Gastroesophageal sphincter (tissue), 4 donors: ENCODE results near the gene AGL. TPM values are rescaled to one million over a fixed set of nuclear protein-coding genes. Genes with fewer than 3 reads are reported as not detected.
A peak's percentile ranks its signal among the peaks of the same experiment; 100 is the strongest.
"Not testable (repeated sequence)": the region's sequence is repeated elsewhere in the genome, so short reads cannot be mapped to it uniquely, and the experiment has no call there.

Source experiments
- ATAC-seq: fragments of 150-250 bp; one replicate; pipeline ENCODE4 v1.9.1; 2016; ENCODE audit warnings: mild to moderate bottlenecking, moderate library complexity
- H3K27ac ChIP-seq, 4 donors: fragments of 200-600 bp; sonication (generic) in 3 of 4; 1 replicate in 3 of 4; 2 replicates in 1 of 4; pipeline ENCODE4 v1.5.1; 2016 to 2019
- H3K27me3 ChIP-seq: fragments of 200-600 bp; sonication (generic); one replicate; pipeline ENCODE4 v1.5.1; 2019
- H3K36me3 ChIP-seq, 2 donors: fragments of 200-600 bp; sonication (generic); one replicate each; pipeline ENCODE4 v1.5.1; 2019; ENCODE audit warnings: control low read depth in 1 of 2
- H3K4me1 ChIP-seq, 3 donors: fragments of 200-600 bp; sonication (generic); 1 replicate in 2 of 3; 2 replicates in 1 of 3; pipeline ENCODE4 v1.5.1; 2016 to 2019; ENCODE audit warnings: control low read depth in 2 of 3
- H3K4me3 ChIP-seq, 2 donors: fragments of 200-600 bp; sonication (generic); one replicate each; pipeline ENCODE4 v1.5.1; 2019; ENCODE audit warnings: mild to moderate bottlenecking in 1 of 2, moderate library complexity in 1 of 2
- H3K9me3 ChIP-seq, 3 donors: fragments of 200-600 bp; sonication (generic); one replicate each; pipeline ENCODE4 v1.5.1; 2017 to 2019; ENCODE audit warnings: control low read depth in 2 of 3
- EP300 ChIP-seq: sonication (generic); formaldehyde crosslinking; IDR thresholded peaks from one replicate; pipeline ENCODE4 v1.6.1; 2017; ENCODE audit warnings: antibody characterized with exemption, mild to moderate bottlenecking
- POLR2A ChIP-seq, 2 donors: fragments of 450-650 bp; IDR thresholded peaks; one replicate each; pipeline ENCODE4 v1.6.1; 2017; ENCODE audit warnings: antibody characterized with exemption in 2 of 2, mild to moderate bottlenecking in 2 of 2, moderate library complexity in 1 of 2
- POLR2AphosphoS5 ChIP-seq: sonication (generic); formaldehyde crosslinking; IDR thresholded peaks from one replicate; pipeline ENCODE4 v1.6.1; 2017; ENCODE audit warnings: antibody characterized with exemption
- WGBS, 2 donors: methylation state at CpG; one replicate each; pipeline ENCODE4 v1.1.5; 2018; ENCODE audit warnings: low coverage in 1 of 2; 5-methylcytosine and 5-hydroxymethylcytosine counted together
- total RNA-seq, 4 donors: library from RNA; depleted of rRNA; stranded (reverse); fragments of >200 nt; gene quantifications; one replicate each; pipeline ENCODE4 v1.1.0, GENCODE V29; 2016
- TF ChIP-seq, protein P1 (sequence below), 4 experiments: fragments of 200-600 bp in 2 of 4; fragments of 450-650 bp in 2 of 4; sonication (generic) in 1 of 4; IDR thresholded peaks; one replicate each; pipeline ENCODE4 v1.5.1; 2017 to 2019; ENCODE audit warnings: antibody characterized with exemption in 4 of 4, mild to moderate bottlenecking in 2 of 4, moderate library complexity in 2 of 4

The AGL gene
- total RNA-seq, 4 donors from 2014 or later = 62.9 to 131 (median 119) TPM

DNA sequence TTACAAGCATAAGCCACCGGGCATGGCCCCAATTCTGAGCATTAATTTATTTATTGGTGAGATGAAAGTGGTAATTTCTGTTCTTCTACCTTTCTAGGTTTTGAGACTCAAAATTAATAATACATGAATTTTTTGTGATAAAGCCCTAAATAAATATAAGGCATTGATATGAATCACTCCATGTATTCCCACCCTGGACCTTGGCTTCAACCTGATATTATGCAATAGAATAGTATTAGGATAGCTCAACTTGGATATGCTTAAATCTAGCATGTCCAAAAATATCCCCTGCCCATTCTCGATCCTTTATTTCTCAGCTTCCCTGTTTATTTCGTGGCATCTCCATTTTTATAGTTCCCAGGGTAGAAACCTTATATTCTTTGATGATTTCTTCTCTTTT is 2.5 kb downstream of the AGL start:
- Histone ChIP-seq H3K9me3 (no peaks in the 10 kb centered on the region), H3K27ac (peak overlapping the region in 2 of 4 donors; percentile 93 to 95), H3K27me3 (no peaks in the 10 kb centered on the region), H3K4me1 (peaks cover 7 to 60% (median 11%) of the 10 kb centered on the region in 3 donors), H3K36me3 (peaks cover 0 to 26% of the 10 kb centered on the region in 2 donors), H3K4me3 (peak overlapping the region; percentile 72 to 83)
- TF ChIP-seq POLR2AphosphoS5 = peak; percentile 31
- no peak for TF ChIP-seq POLR2A (IDR thresholded peaks at IDR 0.05)
- WGBS, 2 donors = 44 to 76% methylated on average over 2 to 3 of the region's 3 CpGs
- no peak for ATAC-seq

DNA sequence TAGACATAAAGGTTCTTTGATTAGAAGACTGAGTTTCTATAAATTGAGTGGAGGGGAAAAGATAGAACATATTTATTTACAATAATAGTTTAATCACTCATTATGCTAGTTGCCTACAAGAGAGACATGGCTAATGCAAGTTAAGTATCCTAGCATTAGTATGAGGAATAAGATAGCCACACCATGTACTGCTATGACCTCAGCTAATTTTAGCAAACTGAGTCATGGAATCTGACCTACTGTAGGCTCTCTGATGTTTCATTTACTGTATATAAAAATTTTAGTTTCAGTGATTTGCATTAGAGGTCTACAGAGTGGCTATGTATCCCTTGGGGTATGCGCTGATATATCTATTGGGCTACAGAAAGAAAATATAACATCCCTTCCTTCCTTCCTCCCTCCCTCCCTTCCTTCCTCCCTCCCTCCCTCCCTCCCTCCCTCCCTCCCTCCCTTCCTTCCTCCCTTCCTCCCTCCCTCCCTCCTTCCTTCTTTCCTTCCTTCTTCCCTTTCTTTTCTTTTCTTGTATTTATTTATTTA is 5.8 kb downstream of the AGL start:
- Histone ChIP-seq H3K4me3 (no peak overlapping the region), H3K36me3 (peaks cover 0 to 26% of the 10 kb centered on the region in 2 donors), H3K9me3 (no peaks in the 10 kb centered on the region), H3K27me3 (no peaks in the 10 kb centered on the region), H3K27ac (peak overlapping the region in 1 of 4 donors; percentile 32), H3K4me1 (peaks cover 9 to 78% (median 14%) of the 10 kb centered on the region in 3 donors)
- 94 to 100% methylated on average over 1 of the region's 1 CpG for WGBS, 2 donors
- no peak for ATAC-seq
- TF ChIP-seq POLR2A (IDR thresholded peaks at IDR 0.05) (no peak), POLR2AphosphoS5 (no peak), EP300 (no peak)
- TF ChIP-seq, protein P1, sequence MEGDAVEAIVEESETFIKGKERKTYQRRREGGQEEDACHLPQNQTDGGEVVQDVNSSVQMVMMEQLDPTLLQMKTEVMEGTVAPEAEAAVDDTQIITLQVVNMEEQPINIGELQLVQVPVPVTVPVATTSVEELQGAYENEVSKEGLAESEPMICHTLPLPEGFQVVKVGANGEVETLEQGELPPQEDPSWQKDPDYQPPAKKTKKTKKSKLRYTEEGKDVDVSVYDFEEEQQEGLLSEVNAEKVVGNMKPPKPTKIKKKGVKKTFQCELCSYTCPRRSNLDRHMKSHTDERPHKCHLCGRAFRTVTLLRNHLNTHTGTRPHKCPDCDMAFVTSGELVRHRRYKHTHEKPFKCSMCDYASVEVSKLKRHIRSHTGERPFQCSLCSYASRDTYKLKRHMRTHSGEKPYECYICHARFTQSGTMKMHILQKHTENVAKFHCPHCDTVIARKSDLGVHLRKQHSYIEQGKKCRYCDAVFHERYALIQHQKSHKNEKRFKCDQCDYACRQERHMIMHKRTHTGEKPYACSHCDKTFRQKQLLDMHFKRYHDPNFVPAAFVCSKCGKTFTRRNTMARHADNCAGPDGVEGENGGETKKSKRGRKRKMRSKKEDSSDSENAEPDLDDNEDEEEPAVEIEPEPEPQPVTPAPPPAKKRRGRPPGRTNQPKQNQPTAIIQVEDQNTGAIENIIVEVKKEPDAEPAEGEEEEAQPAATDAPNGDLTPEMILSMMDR (IDR thresholded peaks at IDR 0.05) = no peak

DNA sequence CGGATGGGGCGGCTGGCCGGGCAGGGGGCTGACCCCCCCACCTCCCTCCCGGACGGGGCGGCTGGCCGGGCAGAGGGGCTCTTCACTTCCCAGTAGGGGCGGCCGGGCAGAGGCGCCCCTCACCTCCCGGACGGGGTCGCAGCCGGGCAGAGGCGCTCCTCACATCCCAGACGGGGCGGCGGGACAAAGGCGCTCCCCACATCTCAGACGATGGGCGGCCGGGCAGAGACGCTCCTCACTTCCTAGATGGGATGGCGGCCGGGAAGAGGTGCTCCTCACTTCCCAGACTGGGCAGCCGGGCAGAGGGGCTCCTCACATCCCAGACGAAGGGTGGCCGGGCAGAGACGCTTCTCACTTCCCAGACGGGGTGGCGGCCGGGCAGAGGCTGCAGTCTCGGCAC is 6.9 kb downstream of the AGL start:
- Histone ChIP-seq H3K4me1 (peaks cover 12 to 76% (median 15%) of the 10 kb centered on the region in 3 donors), H3K36me3 (peaks cover 0 to 34% of the 10 kb centered on the region in 2 donors), H3K4me3 (peak overlapping the region in 1 of 2 donors; percentile 4), H3K27ac (peak overlapping the region in 2 of 4 donors; percentile 22 to 32)
- H3K27me3 ChIP-seq, H3K9me3 ChIP-seq, ATAC-seq: not testable (repeated sequence)
- no CpG with 5 or more reads among the region's 33 CpGs for WGBS, 2 donors

DNA sequence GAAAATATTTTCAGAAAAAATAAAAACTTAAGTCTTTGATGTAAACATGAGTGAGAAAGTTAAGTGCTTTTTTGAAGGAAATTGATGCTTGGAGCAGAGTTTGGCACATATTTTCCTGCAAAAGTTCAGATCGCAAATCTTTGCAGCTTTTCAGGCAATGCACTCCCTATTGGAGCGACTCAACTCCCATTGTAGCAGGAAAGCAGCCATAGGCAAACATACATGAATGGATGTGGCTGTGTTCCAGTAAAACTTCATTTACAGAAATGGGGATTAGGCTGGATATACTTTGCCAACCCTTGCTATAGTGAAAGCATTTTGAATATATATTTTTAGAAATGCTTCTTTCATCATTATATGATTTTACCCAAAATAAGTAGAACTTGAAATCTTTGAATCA is 8.1 kb downstream of the AGL start:
- TF ChIP-seq POLR2AphosphoS5 (no peak), EP300 (no peak), POLR2A (IDR thresholded peaks at IDR 0.05) (no peak)
- TF ChIP-seq, protein P1 (IDR thresholded peaks at IDR 0.05) = no peak
- 19 to 50% methylated on average over 2 of the region's 2 CpGs for WGBS, 2 donors
- peak overlapping the region in 1 of 4 donors; percentile 45 for H3K27ac ChIP-seq
- ATAC-seq = no peak
- no peaks in the 10 kb centered on the region for H3K27me3 ChIP-seq
- H3K4me1 ChIP-seq = peaks cover 10 to 65% (median 11%) of the 10 kb centered on the region in 3 donors
- H3K4me3 ChIP-seq = peak overlapping the region in 1 of 2 donors; percentile 4
- H3K36me3 ChIP-seq = peaks cover 0 to 46% of the 10 kb centered on the region in 2 donors
- no peaks in the 10 kb centered on the region for H3K9me3 ChIP-seq

DNA sequence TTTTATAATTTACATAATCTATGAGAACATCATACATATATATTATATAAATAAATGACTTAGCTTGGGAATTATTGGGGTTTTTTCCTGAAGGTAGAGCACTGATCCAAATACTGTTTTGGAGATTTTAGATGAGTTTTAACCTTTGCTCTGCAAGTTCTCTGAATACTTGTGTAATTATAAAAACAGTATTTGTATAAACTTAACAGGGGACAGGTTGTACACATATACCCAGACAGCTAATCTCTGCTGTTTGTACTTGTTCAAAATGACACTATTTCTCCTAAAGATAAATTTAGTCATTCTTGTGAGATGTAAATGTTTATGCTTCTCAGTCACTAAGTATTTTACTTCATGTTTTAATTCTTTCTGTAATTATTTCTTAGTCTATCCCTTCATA is 8.7 kb downstream of the AGL start:
- Histone ChIP-seq H3K27ac (peak overlapping the region in 1 of 4 donors; percentile 45), H3K4me1 (peaks cover 6 to 59% (median 11%) of the 10 kb centered on the region in 3 donors)
- ATAC-seq = no peak

DNA sequence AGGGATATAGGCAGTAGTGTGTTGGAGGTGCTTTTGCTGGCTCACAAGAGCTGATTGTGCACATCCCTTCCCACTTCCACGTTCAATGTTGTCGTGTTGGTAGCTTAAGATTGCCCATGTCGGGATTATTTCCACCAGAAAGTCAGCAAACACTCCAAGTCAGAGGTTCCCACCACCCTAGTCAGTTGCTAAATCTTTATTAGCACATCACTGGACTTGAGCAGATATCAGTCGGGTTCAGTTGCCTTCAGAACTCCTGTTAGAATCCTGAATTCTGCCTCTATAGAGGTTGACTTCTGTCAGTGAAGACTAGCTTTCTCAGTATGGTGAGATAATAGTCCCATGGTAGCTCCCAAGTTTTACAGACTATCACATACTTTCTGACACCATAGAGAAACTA is 10.5 kb downstream of the AGL start:
- Histone ChIP-seq H3K36me3 (peaks cover 3 to 51% of the 10 kb centered on the region in 2 donors), H3K4me3 (no peak overlapping the region), H3K27ac (peak overlapping the region in 3 of 4 donors; percentile 47 to 61 (median 49)), H3K27me3 (no peaks in the 10 kb centered on the region), H3K9me3 (no peaks in the 10 kb centered on the region), H3K4me1 (peaks cover 5 to 45% (median 11%) of the 10 kb centered on the region in 3 donors)
- no peak for ATAC-seq
- no peak for TF ChIP-seq EP300
- TF ChIP-seq, protein P1 (IDR thresholded peaks at IDR 0.05) = no peak
- TF ChIP-seq POLR2AphosphoS5 = no peak
- no peak for TF ChIP-seq POLR2A (IDR thresholded peaks at IDR 0.05)
- 76 to 93% methylated on average over 2 to 4 of the region's 4 CpGs for WGBS, 2 donors

More for the DNA sequence above, 8.7 kb downstream of the AGL start:
- no peak overlapping the region for H3K4me3 ChIP-seq
- H3K36me3 ChIP-seq = peaks cover 0 to 48% of the 10 kb centered on the region in 2 donors
- no peaks in the 10 kb centered on the region for H3K9me3 ChIP-seq
- TF ChIP-seq, protein P1 (IDR thresholded peaks at IDR 0.05) = no peak
- TF ChIP-seq POLR2AphosphoS5 = peak; percentile 33
- no peaks in the 10 kb centered on the region for H3K27me3 ChIP-seq
